ENCODE data around the gene ZFP1.

Gene ZFP1

DNA sequence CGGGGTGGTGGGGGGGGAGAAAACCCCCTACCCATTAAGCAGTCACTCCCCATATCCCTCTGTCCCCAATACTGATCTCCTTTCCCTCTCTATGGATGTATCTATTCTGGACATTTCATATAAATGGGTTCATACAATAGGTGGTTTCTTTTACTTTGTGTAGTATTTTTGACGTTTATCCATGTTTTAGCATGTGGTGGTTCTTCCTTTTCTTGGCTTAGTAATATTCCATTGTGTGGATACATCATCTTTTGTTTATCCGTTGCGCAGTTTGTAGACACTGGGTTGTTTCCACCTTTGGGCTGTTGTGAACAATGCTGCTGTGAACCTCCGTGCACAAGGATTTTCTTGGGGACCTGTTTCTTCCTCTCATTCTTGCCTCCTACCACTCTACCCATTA, 44.3 kb upstream of the ZFP1 start:
- no peak for DNase-seq (ENCODE audit: low read depth)
- TF ChIP-seq, protein P1, sequence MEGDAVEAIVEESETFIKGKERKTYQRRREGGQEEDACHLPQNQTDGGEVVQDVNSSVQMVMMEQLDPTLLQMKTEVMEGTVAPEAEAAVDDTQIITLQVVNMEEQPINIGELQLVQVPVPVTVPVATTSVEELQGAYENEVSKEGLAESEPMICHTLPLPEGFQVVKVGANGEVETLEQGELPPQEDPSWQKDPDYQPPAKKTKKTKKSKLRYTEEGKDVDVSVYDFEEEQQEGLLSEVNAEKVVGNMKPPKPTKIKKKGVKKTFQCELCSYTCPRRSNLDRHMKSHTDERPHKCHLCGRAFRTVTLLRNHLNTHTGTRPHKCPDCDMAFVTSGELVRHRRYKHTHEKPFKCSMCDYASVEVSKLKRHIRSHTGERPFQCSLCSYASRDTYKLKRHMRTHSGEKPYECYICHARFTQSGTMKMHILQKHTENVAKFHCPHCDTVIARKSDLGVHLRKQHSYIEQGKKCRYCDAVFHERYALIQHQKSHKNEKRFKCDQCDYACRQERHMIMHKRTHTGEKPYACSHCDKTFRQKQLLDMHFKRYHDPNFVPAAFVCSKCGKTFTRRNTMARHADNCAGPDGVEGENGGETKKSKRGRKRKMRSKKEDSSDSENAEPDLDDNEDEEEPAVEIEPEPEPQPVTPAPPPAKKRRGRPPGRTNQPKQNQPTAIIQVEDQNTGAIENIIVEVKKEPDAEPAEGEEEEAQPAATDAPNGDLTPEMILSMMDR (IDR thresholded peaks at IDR 0.05; ENCODE audit: low read depth, low read length, missing control alignments) = no peak
- H3K4me3 ChIP-seq (ENCODE audit: low read depth, low read length) = no peak overlapping the region
- in situ Hi-C loops (cut with HindIII; ENCODE audit: low sequenced_read_pairs) = no loop called here

DNA sequence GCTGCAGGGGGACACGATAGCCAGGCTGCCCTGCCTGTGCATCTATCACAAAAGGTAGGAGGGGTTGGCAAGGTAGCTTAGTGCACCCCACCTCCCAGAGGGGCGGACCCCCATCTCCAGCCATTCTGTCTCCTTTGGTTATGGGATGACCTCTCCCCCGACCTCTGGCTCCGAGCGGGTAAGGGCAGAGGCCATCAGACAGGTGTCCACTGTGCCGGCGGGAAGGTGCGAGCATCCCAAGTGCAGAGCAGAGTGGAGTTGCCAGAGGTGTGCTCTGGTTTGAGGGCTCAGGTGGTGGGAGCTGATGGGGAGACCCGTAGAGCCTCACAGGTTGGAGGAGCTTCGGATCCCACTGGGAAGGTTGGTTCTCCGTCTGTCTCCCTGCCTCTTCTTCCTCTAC, 43.5 kb upstream of the ZFP1 start:
- TF ChIP-seq, protein P1 (IDR thresholded peaks at IDR 0.05; ENCODE audit: low read depth, low read length, missing control alignments) = no peak
- no peak for DNase-seq (ENCODE audit: low read depth)
- in situ Hi-C loops (cut with HindIII; ENCODE audit: low sequenced_read_pairs) = loop anchor here (5.0 kb wide), 2 partner anchors 68 to 98 kb away; no protein-coding TSS in a partner anchor
- no peak overlapping the region for H3K4me3 ChIP-seq (ENCODE audit: low read depth, low read length)

DNA sequence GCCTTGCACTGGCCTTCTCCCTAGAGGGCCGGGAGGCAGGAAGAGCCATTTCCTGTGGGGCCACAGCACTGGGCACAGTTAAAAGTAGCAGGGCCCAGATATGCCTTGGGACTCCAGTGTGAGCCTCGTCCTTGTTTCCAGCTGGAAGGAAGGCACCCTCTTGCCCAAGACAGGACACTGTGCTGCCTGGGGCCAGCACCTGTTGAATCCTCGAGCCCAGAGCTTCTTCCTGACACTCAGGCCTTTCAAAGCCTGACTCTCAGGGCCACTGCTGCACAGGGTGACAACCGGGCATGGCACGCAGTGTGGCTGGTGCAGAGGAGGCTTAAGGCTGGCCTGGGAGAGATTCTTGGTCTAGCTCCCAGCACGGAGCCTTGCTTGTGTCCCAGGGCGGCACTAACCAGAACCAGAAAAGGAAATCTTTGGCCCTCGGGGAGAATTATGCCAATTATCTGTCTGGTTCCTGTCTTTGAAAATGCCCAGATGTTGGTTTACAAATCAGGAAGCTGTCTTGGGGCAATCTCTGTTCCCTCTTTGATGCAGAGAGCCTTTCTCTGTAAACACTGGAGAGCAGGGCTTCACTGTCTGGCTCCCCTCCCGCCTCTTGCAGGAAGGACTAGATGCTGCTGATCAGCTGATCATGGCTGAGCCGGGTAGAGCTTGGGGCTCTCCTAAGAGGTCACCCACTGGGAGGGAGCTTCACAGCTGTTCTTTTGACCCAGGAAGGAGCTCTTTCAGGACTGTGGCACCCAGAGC, 42.8 kb upstream of the ZFP1 start:
- no peak for DNase-seq (ENCODE audit: low read depth)
- TF ChIP-seq, protein P1 (IDR thresholded peaks at IDR 0.05; ENCODE audit: low read depth, low read length, missing control alignments) = no peak
- in situ Hi-C loops (cut with HindIII; ENCODE audit: low sequenced_read_pairs) = loop anchor here (5.0 kb wide), 2 partner anchors 68 to 98 kb away; no protein-coding TSS in a partner anchor
- H3K4me3 ChIP-seq (ENCODE audit: low read depth, low read length) = no peak overlapping the region

DNA sequence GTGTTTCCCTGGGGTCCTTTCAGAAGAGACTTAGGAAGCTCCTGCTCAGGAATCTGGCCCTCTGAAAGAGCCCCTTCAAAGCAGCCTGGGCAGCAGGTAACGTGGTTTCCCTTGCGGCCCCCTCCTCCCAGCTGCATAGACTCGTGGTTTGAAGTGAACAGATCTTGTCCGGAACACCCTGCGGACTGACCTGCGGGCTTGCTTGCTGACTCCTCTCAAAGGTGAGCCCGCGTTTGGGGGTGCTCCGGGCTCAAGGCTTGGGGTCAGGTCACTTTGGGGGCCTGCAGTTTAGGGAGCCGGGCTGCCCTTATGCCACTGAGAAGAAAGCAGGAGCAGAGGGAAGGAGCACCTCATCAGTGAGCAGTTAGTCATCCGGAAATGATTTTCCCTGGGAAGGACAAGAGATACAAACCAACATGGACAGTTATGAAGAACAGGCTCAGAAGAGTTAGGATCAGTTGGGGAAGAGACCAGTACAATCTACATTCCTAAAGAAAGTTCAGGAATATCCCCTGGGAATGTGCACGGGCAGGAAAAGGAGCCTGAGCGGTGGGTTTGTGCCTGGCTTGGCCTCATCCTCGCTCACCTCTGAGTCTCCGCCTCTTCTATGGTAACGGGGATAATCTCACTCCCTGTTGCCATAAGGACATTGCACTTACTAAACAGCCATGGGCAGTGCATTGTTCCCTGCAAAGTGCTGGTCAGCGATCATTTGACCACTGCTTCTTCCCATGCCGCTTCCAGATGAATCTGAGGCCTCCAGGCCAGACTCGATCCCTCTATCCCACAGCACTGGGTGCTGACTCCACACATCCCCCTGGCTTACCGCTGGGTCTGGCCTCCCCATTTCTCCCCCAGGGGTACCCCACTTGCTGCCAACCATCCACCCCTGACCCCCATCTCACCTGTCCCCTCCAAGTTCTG, 41.7 kb upstream of the ZFP1 start:
- no peak overlapping the region for H3K4me3 ChIP-seq (ENCODE audit: low read depth, low read length)

DNA sequence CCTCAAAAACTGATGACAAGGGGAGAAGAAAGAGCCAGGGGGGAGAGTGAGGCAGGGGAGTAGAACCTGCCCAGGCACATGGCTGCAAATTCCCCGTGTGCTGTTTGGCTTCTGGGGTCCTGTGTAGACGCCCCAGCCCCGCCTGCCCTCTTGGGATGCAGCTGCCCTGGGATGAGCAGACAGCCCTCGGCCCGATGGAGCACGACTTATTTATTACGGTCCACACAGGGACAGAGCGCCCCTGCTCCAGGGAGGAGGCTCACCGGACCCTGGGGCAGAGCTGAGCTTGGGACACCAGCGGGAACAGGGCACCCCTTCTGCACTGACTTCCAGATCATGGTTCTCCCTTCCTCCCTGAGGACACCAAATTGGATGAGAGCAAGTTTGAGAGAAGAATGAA, 40.8 kb upstream of the ZFP1 start:
- in situ Hi-C loops (cut with HindIII; ENCODE audit: low sequenced_read_pairs) = loop anchor here (5.0 kb wide), 2 partner anchors 70 to 100 kb away; no protein-coding TSS in a partner anchor
- TF ChIP-seq, protein P1 (IDR thresholded peaks at IDR 0.05; ENCODE audit: low read depth, low read length, missing control alignments) = no peak
- no peak for DNase-seq (ENCODE audit: low read depth)
- no peak overlapping the region for H3K4me3 ChIP-seq (ENCODE audit: low read depth, low read length)

More for the DNA sequence above, 41.7 kb upstream of the ZFP1 start:
- TF ChIP-seq, protein P1 (IDR thresholded peaks at IDR 0.05; ENCODE audit: low read depth, low read length, missing control alignments) = no peak
- in situ Hi-C loops (cut with HindIII; ENCODE audit: low sequenced_read_pairs) = loop anchor here (5.0 kb wide), 2 partner anchors 69 to 99 kb away; no protein-coding TSS in a partner anchor
- no peak for DNase-seq (ENCODE audit: low read depth)

Data from astrocyte of the cerebellum (primary cell).